DOHH2 (cell line): ENCODE data around the gene UGT1A8.
"Not testable (repeated sequence)": the region's sequence is repeated elsewhere in the genome, so short reads cannot be mapped to it uniquely, and the experiment has no call there.

Experiments
- H3F3A ChIP-seq: fragments of 200-600 bp; sonication (generic), shearing (Covaris generic); 2 replicates; pipeline ENCODE4 v1.6.0; 2016; ENCODE audit warnings: antibody characterized with exemption, mild to moderate bottlenecking; ENCODE audit not compliant: control insufficient read depth, insufficient read depth
- H3K27ac ChIP-seq: fragments of 200-600 bp; sonication (generic); 2 replicates; pipeline ENCODE4 v1.5.1; 2014; ENCODE audit warnings: low read depth, mild to moderate bottlenecking, low read length, moderate library complexity
- H3K27me3 ChIP-seq: fragments of 200-600 bp; sonication (generic); 2 replicates; pipeline ENCODE4 v1.6.1; 2014; ENCODE audit warnings: mild to moderate bottlenecking, low read length, mixed read lengths; ENCODE audit not compliant: control insufficient read depth
- H3K36me3 ChIP-seq: fragments of 200-600 bp; sonication (generic); 2 replicates; pipeline ENCODE4 v1.6.1; 2014; ENCODE audit warnings: mild to moderate bottlenecking, low read length, moderate library complexity, mixed read lengths; ENCODE audit not compliant: control insufficient read depth
- H3K4me1 ChIP-seq: fragments of 200-600 bp; sonication (generic); 2 replicates; pipeline ENCODE4 v1.6.1; 2014; ENCODE audit warnings: mild to moderate bottlenecking, low read length, mixed read lengths; ENCODE audit not compliant: control insufficient read depth
- H3K4me2 ChIP-seq: fragments of 200-600 bp; sonication (generic); 2 replicates; pipeline ENCODE4 v1.6.0; 2014; ENCODE audit warnings: mild to moderate bottlenecking, low read length, moderate library complexity
- H3K4me3 ChIP-seq: fragments of 200-600 bp; sonication (generic); 2 replicates; pipeline ENCODE4 v1.5.1; 2014; ENCODE audit warnings: mild to moderate bottlenecking, low read length, mixed read lengths
- H3K79me2 ChIP-seq: fragments of 200-600 bp; sonication (generic); 2 replicates; pipeline ENCODE4 v1.6.1; 2014; ENCODE audit warnings: mild to moderate bottlenecking, low read length, mixed read lengths; ENCODE audit not compliant: control insufficient read depth
- H3K9me2 ChIP-seq: fragments of 200-600 bp; sonication (generic); replicated peaks from 2 replicates; pipeline ENCODE4 v1.6.1; 2014; ENCODE audit warnings: mild to moderate bottlenecking, low read length, mixed read lengths; ENCODE audit not compliant: control insufficient read depth
- H3K9me3 ChIP-seq: fragments of 200-600 bp; sonication (generic); 2 replicates; pipeline ENCODE4 v1.6.1; 2014; ENCODE audit warnings: antibody characterized with exemption, low read length, mixed read lengths; ENCODE audit not compliant: control insufficient read depth, insufficient read depth
- H4K20me1 ChIP-seq: fragments of 200-600 bp; sonication (generic); 2 replicates; pipeline ENCODE4 v1.6.0; 2014; ENCODE audit warnings: low read depth, mild to moderate bottlenecking, antibody characterized with exemption, low read length, moderate library complexity; ENCODE audit not compliant: control insufficient read depth, insufficient read depth
- CTCF ChIP-seq: fragments of 200-600 bp; sonication (generic); IDR thresholded peaks from one replicate; pipeline ENCODE4 v1.5.1; 2014; ENCODE audit warnings: antibody characterized with exemption, mild to moderate bottlenecking, low read depth, low read length; ENCODE audit not compliant: poor library complexity, severe bottlenecking
- EZH2phosphoT487 ChIP-seq: fragments of 200-600 bp; sonication (generic); IDR thresholded peaks from 2 replicates; pipeline ENCODE4 v1.6.1; 2017; ENCODE audit warnings: borderline replicate concordance, mild to moderate bottlenecking, antibody characterized with exemption, low read length, moderate library complexity, mixed read lengths

The UGT1A8 gene

GRCh38 chr2:233617476-233617875 is at the start of gene UGT1A8:
Gene UGT1A8 (plus strand): TSS chr2:233617633. CDS start chr2:233617708, 75 bp downstream.
- not testable (repeated sequence) for H3K36me3 ChIP-seq, H3K27me3 ChIP-seq, H3K9me2 ChIP-seq, H3K27ac ChIP-seq, H3K4me2 ChIP-seq, H3K79me2 ChIP-seq, H3F3A ChIP-seq, H4K20me1 ChIP-seq, H3K4me1 ChIP-seq, H3K9me3 ChIP-seq, H3K4me3 ChIP-seq

GRCh38 chr2:233571001-233571400 is 46.4 kb upstream of the UGT1A8 start:
- Histone ChIP-seq H4K20me1 (no peaks in the 10 kb centered on the region), H3F3A (no peaks in the 10 kb centered on the region), H3K9me3 (no peaks in the 10 kb centered on the region), H3K79me2 (no peaks in the 10 kb centered on the region), H3K36me3 (no peaks in the 10 kb centered on the region), H3K27me3 (no peaks in the 10 kb centered on the region), H3K27ac (no peak overlapping the region), H3K9me2 (no peaks in the 10 kb centered on the region), H3K4me1 (peaks cover 4% of the 10 kb centered on the region), H3K4me3 (no peak overlapping the region), H3K4me2 (no peak overlapping the region)
- no peak for TF ChIP-seq EZH2phosphoT487
- TF ChIP-seq CTCF, result no peak

DNA sequence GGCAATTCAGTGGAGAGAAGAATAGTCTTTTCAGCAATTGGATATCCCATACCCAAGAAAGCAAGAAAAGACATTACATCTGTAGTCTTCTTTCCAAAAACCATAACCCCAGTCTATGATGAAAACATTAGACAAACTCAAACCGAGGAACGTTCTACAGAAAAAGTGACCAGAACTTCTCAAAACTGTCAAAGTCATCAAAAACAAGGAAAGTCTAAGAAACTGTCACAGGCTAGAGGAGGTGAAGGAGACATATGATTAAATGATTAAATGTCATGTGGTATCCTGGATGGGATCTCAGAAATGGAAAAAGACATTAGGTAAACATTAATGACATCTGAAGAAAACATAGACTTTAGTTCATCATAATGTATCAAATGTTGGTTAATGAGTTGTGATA is 46.0 kb upstream of the UGT1A8 start:
- no peaks in the 10 kb centered on the region for H3K27me3 ChIP-seq
- H3K4me3 ChIP-seq, result no peak overlapping the region
- H4K20me1 ChIP-seq, result no peaks in the 10 kb centered on the region
- no peaks in the 10 kb centered on the region; the same call in 1 of the 2 replicates for H3K4me1 ChIP-seq
- no peak overlapping the region for H3K4me2 ChIP-seq
- no peaks in the 10 kb centered on the region for H3K36me3 ChIP-seq
- H3K79me2 ChIP-seq, result no peaks in the 10 kb centered on the region
- H3K9me2 ChIP-seq, result no peaks in the 10 kb centered on the region
- H3F3A ChIP-seq, result no peaks in the 10 kb centered on the region
- no peak overlapping the region for H3K27ac ChIP-seq
- no peaks in the 10 kb centered on the region for H3K9me3 ChIP-seq
- no peak for TF ChIP-seq EZH2phosphoT487
- no peak for TF ChIP-seq CTCF

DNA sequence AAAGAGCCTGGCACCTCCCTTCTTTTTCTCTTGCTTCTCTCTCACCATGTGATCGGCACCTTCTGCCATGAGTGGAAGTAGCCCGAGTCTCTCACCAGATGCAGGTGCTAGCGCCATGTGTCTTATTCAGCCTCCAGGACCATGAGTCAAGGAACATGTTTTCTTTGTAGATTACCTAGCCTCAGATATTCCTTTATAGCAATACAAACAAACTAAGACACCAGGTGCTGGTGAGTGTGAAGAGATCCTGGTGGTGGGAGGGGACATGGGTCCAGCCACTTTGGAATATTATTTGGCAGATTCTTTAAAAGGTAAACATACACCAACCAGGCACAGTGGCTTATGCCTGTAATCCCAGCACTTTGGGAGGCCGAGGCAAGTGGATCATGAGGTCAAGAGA is 45.0 kb upstream of the UGT1A8 start:
- H3K4me2 ChIP-seq, result no peak overlapping the region
- H3K79me2 ChIP-seq, result no peaks in the 10 kb centered on the region
- no peak overlapping the region for H3K4me3 ChIP-seq
- no peak for TF ChIP-seq CTCF
- no peak for TF ChIP-seq EZH2phosphoT487
- no peaks in the 10 kb centered on the region for H3K4me1 ChIP-seq
- H3K27ac ChIP-seq, result no peak overlapping the region
- H4K20me1 ChIP-seq, result no peaks in the 10 kb centered on the region
- no peaks in the 10 kb centered on the region for H3K36me3 ChIP-seq
- H3K27me3 ChIP-seq, result no peaks in the 10 kb centered on the region
- H3F3A ChIP-seq, result no peaks in the 10 kb centered on the region
- H3K9me3 ChIP-seq, result no peaks in the 10 kb centered on the region
- no peaks in the 10 kb centered on the region for H3K9me2 ChIP-seq

GRCh38 chr2:233577341-233577740 is 40.1 kb upstream of the UGT1A8 start:
- not testable (repeated sequence) for H3K79me2 ChIP-seq, H3K9me3 ChIP-seq, H3K9me2 ChIP-seq, H3K4me3 ChIP-seq, H3F3A ChIP-seq, H3K4me2 ChIP-seq, H3K27ac ChIP-seq, H4K20me1 ChIP-seq, H3K36me3 ChIP-seq, H3K4me1 ChIP-seq, H3K27me3 ChIP-seq

DNA sequence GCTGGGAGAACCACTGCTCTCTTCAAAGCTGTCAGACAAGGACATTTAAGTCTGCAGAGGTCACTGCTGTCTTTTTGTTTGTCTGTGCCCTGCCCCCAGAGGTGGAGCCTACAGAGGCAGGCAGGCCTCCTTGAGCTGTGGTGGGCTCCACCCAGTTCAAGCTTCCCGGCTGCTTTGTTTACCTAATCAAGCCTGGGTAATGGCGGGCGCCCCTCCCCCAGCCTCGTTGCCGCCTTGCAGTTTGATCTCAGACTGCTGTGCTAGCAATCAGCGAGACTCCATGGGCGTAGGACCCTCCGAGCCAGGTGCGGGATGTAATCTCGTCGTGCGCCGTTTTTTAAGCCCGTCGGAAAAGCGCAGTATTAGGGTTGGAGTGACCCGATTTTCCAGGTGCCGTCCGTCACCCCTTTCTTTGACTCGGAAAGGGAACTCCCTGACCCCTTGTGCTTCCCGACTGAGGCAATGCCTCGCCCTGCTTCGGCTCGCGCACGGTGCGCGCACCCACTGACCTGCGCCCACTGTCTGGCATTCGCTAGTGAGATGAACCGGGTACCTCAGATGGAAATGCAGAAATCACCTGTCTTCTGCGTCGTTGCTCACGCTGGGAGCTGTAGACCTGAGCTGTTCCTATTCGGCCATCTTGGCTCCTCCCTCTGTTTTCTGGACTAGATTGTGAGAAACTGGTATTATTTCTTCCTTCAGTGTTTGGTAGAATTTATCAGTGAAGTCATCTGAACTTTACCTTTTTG is 34.0 kb upstream of the UGT1A8 start:
- not testable (repeated sequence) for H3K4me3 ChIP-seq, H3K9me3 ChIP-seq, H3K4me2 ChIP-seq, H4K20me1 ChIP-seq, H3K9me2 ChIP-seq, H3K36me3 ChIP-seq, H3F3A ChIP-seq, H3K27me3 ChIP-seq, H3K4me1 ChIP-seq, H3K79me2 ChIP-seq, H3K27ac ChIP-seq
